Stomach (tissue), 9 donors: Measurements from ENCODE around the gene PEX19. TPM values are rescaled to one million over a fixed set of nuclear protein-coding genes. Genes with fewer than 3 reads are reported as not detected.

Experiments used
- DNase-seq, 2 donors: peaks; one replicate each; pipeline versions ENCODE4 v3.0.0 to v3.0.0-alpha.2; 2013 to 2019
- H3K27ac ChIP-seq, 5 donors: fragments of 200-600 bp in 4 of 5; sonication (generic) in 4 of 5; one replicate each; pipeline ENCODE4 v1.5.1; 2013 to 2019; ENCODE audit warnings: mild to moderate bottlenecking in 1 of 5, moderate library complexity in 1 of 5
- H3K27me3 ChIP-seq, 3 donors: fragments of 200-600 bp; sonication (generic); one replicate each; pipeline ENCODE4 v1.5.1; 2017 to 2019; ENCODE audit warnings: mixed run types in 1 of 3
- H3K36me3 ChIP-seq, 4 donors: fragments of 200-600 bp; sonication (generic); 1 replicate in 3 of 4; 2 replicates in 1 of 4; pipeline ENCODE4 v1.5.1; 2016 to 2019
- H3K4me1 ChIP-seq, 4 donors: fragments of 200-600 bp; sonication (generic); one replicate each; pipeline ENCODE4 v1.5.1; 2016 to 2019
- H3K4me3 ChIP-seq, 4 donors: fragments of 200-600 bp; sonication (generic) in 3 of 4; one replicate each; pipeline ENCODE4 v1.5.1; 2016 to 2019; ENCODE audit warnings: mild to moderate bottlenecking in 1 of 4
- H3K9me3 ChIP-seq, 4 donors: fragments of 200-600 bp; sonication (generic); one replicate each; pipeline ENCODE4 v1.5.1; 2016 to 2019
- CTCF ChIP-seq, 7 experiments: fragments of 450-650 bp in 4 of 7; fragments of 200-600 bp in 3 of 7; sonication (generic) in 3 of 7; IDR thresholded peaks; one replicate each; pipeline ENCODE4 v1.5.1; 2016 to 2019; ENCODE audit warnings: antibody characterized with exemption in 7 of 7, control low read depth in 2 of 7, mild to moderate bottlenecking in 1 of 7
- EP300 ChIP-seq: sonication (generic); formaldehyde crosslinking; IDR thresholded peaks from one replicate; pipeline ENCODE4 v1.6.1; 2017; ENCODE audit warnings: antibody characterized with exemption
- POLR2A ChIP-seq, 4 donors: fragments of 450-650 bp; IDR thresholded peaks; one replicate each; pipeline ENCODE4 v1.6.1; 2016; ENCODE audit warnings: antibody characterized with exemption in 4 of 4, control low read depth in 2 of 4, mild to moderate bottlenecking in 1 of 4, moderate library complexity in 1 of 4
- POLR2AphosphoS5 ChIP-seq, 3 donors: sonication (generic); formaldehyde crosslinking; IDR thresholded peaks; one replicate each; pipeline ENCODE4 v1.6.1; 2016; ENCODE audit warnings: antibody characterized with exemption in 3 of 3
- WGBS, 5 donors: extraction: QIAGEN DNeasy Blood & Tissue Kit in 3 of 5; methylation state at CpG; one replicate each; pipeline versions ENCODE4 v1.1.5 to v1.1.7; 2013 to 2018; 5-methylcytosine and 5-hydroxymethylcytosine counted together
- intact Hi-C: fragments of 100-400 bp; cut with DNase I; formaldehyde crosslinking; loops from one replicate; pipeline ENCODE4 v1.15.1; 2023; ENCODE audit warnings: low total_unique reads
- polyA plus RNA-seq, 3 donors: library from polyadenylated mRNA; stranded (reverse); fragments of 200-250 nt; gene quantifications; one replicate each; pipeline ENCODE4 v1.2.3, GENCODE V29; 2013
- total RNA-seq, 5 donors: library from RNA; depleted of rRNA; stranded (reverse); fragments of >200 nt; gene quantifications; one replicate each; pipeline versions ENCODE4 v1.1.0 to v1.2.3, GENCODE V29; 2014 to 2016
- donor health status: healthy with polysubstance abuse.
- donor health status: Bipolar disorder and iron deficiency.
- donor health status: healthy.

Gene PEX19
- total and polyA plus RNA-seq, 8 donors = 9.3 to 117 (median 27.4) TPM

- 60 to 98% (median 83%) methylated on average over 1 of the region's 1 CpG for WGBS, 5 donors
- H3K4me1 ChIP-seq = peaks cover 5 to 60% (median 11%) of the 10 kb centered on the region in 4 donors
Observed at GRCh38 chr1:160244209-160244608, 40.7 kb downstream of the PEX19 start.

GRCh38 chr1:160243767-160244166 lies 41.2 kb downstream of the PEX19 start:
- H3K9me3 ChIP-seq = no peaks in the 10 kb centered on the region
- TF ChIP-seq CTCF (IDR thresholded peaks at IDR 0.05) = no peak

More at GRCh38 chr1:160244209-160244608, 40.7 kb downstream of the PEX19 start:
- no peak overlapping the region for H3K4me3 ChIP-seq
- no peak for DNase-seq
- no peak overlapping the region for H3K27ac ChIP-seq
- TF ChIP-seq EP300 (no peak), POLR2A (IDR thresholded peaks at IDR 0.05) (no peak), CTCF (IDR thresholded peaks at IDR 0.05) (no peak)
- peaks cover 20 to 55% (median 49%) of the 10 kb centered on the region in 4 donors for H3K36me3 ChIP-seq
- no peaks in the 10 kb centered on the region for H3K27me3 ChIP-seq
- intact Hi-C loops = no loop called here
- H3K9me3 ChIP-seq = no peaks in the 10 kb centered on the region

GRCh38 chr1:160239582-160240299 lies 45.2 kb downstream of the PEX19 start:
- DNase-seq = no peak
- no peaks in the 10 kb centered on the region for H3K9me3 ChIP-seq
- no peak for TF ChIP-seq POLR2AphosphoS5 (IDR thresholded peaks at IDR 0.05)
- TF ChIP-seq CTCF (IDR thresholded peaks at IDR 0.05) = no peak
- TF ChIP-seq EP300 = no peak
- TF ChIP-seq POLR2A (IDR thresholded peaks at IDR 0.05) = no peak
- H3K4me3 ChIP-seq = no peak overlapping the region
- 96% methylated on average over 24 of the region's 24 CpGs for WGBS, 5 donors
- H3K27me3 ChIP-seq = no peaks in the 10 kb centered on the region
- H3K4me1 ChIP-seq = peaks cover 0 to 38% (median 0%) of the 10 kb centered on the region in 4 donors
- no peak overlapping the region for H3K27ac ChIP-seq
- H3K36me3 ChIP-seq = peaks cover 61 to 99% (median 94%) of the 10 kb centered on the region in 4 donors
- intact Hi-C loops = no loop called here

More at GRCh38 chr1:160243767-160244166, 41.2 kb downstream of the PEX19 start:
- Histone ChIP-seq H3K4me1 (peaks cover 5 to 60% (median 11%) of the 10 kb centered on the region in 4 donors), H3K27me3 (no peaks in the 10 kb centered on the region), H3K4me3 (no peak overlapping the region), H3K27ac (no peak overlapping the region), H3K36me3 (peaks cover 23 to 59% (median 53%) of the 10 kb centered on the region in 4 donors)
- DNase-seq = no peak
- intact Hi-C loops = no loop called here

- H3K4me3 ChIP-seq = no peak overlapping the region
- TF ChIP-seq POLR2A (IDR thresholded peaks at IDR 0.05) = no peak
- no peak for TF ChIP-seq EP300
- no peak for DNase-seq
- WGBS, 5 donors = 63 to 83% (median 68%) methylated on average over 5 of the region's 5 CpGs
- H3K27ac ChIP-seq = no peak overlapping the region
- peaks cover 61 to 100% (median 97%) of the 10 kb centered on the region in 4 donors for H3K36me3 ChIP-seq
- H3K27me3 ChIP-seq = no peaks in the 10 kb centered on the region
- H3K4me1 ChIP-seq = peaks cover 0 to 38% (median 2%) of the 10 kb centered on the region in 4 donors
- no peaks in the 10 kb centered on the region for H3K9me3 ChIP-seq
- intact Hi-C loops = no loop called here
Observed at GRCh38 chr1:160238408-160238807, 46.5 kb downstream of the PEX19 start.

- TF ChIP-seq POLR2A (IDR thresholded peaks at IDR 0.05) = no peak
- no peak for TF ChIP-seq POLR2AphosphoS5 (IDR thresholded peaks at IDR 0.05)
- no peak for TF ChIP-seq CTCF (IDR thresholded peaks at IDR 0.05)
- TF ChIP-seq EP300 = no peak
- intact Hi-C loops = no loop called here
- Histone ChIP-seq H3K27ac (no peak overlapping the region), H3K9me3 (no peaks in the 10 kb centered on the region), H3K4me3 (no peak overlapping the region), H3K4me1 (peaks cover 0 to 31% (median 2%) of the 10 kb centered on the region in 4 donors), H3K27me3 (no peaks in the 10 kb centered on the region), H3K36me3 (peaks cover 53 to 100% (median 97%) of the 10 kb centered on the region in 4 donors)
- no peak for DNase-seq
- WGBS, 5 donors = 91 to 97% (median 95%) methylated on average over 2 of the region's 2 CpGs
Observed at GRCh38 chr1:160237558-160237957, 47.4 kb downstream of the PEX19 start.
